Transverse colon (tissue), 4 donors: ENCODE data around the gene TMTC1. TPM values are rescaled to one million over a fixed set of nuclear protein-coding genes. Genes with fewer than 3 reads are reported as not detected.

Source experiments
- DNase-seq: peaks from one replicate; pipeline ENCODE4 v3.0.0-alpha.2; 2019
- H3K27ac ChIP-seq, 4 donors: fragments of 200-600 bp; sonication (generic); 2 replicates each; pipeline ENCODE4 v1.5.1; 2016 to 2018; ENCODE audit warnings: inconsistent platforms in 4 of 4
- H3K27me3 ChIP-seq: fragments of 200-600 bp; sonication (generic); 2 replicates; pipeline ENCODE4 v1.5.1; 2017; ENCODE audit warnings: inconsistent platforms
- H3K36me3 ChIP-seq, 4 donors: fragments of 200-600 bp; sonication (generic); 2 replicates each; pipeline ENCODE4 v1.5.1; 2017 to 2019; ENCODE audit warnings: inconsistent platforms in 4 of 4
- H3K4me1 ChIP-seq, 4 donors: fragments of 200-600 bp; sonication (generic); 2 replicates each; pipeline ENCODE4 v1.5.1; 2017 to 2020; ENCODE audit warnings: inconsistent platforms in 4 of 4
- H3K4me3 ChIP-seq, 4 donors: fragments of 200-600 bp; sonication (generic); 1 replicate in 1 of 4; 2 replicates in 3 of 4; pipeline versions ENCODE4 v1.5.1 to v1.6.1; 2017 to 2019; ENCODE audit warnings: inconsistent platforms in 4 of 4
- H3K9me3 ChIP-seq, 2 donors: fragments of 200-600 bp; sonication (generic); 2 replicates each; pipeline ENCODE4 v1.5.1; 2017 to 2019; ENCODE audit warnings: inconsistent platforms in 2 of 2
- CTCF ChIP-seq, 5 experiments: fragments of 200-600 bp in 3 of 5; fragments of 450-650 bp in 2 of 5; sonication (generic) in 3 of 5; IDR thresholded peaks; 1 replicate in 2 of 5; 2 replicates in 3 of 5; pipeline ENCODE4 v1.5.1; 2016 to 2017; ENCODE audit warnings: antibody characterized with exemption in 5 of 5, inconsistent platforms in 3 of 5, mild to moderate bottlenecking in 2 of 5, moderate library complexity in 1 of 5
- EP300 ChIP-seq: sonication (generic); formaldehyde crosslinking; IDR thresholded peaks from one replicate; pipeline ENCODE4 v1.6.1; 2017; ENCODE audit warnings: antibody characterized with exemption, low read depth
- POLR2A ChIP-seq: fragments of 450-650 bp; IDR thresholded peaks from one replicate; pipeline ENCODE4 v1.6.1; 2016; ENCODE audit warnings: antibody characterized with exemption, mild to moderate bottlenecking, moderate library complexity
- POLR2AphosphoS5 ChIP-seq, 3 donors: sonication (generic); formaldehyde crosslinking; IDR thresholded peaks; one replicate each; pipeline ENCODE4 v1.6.1; 2016; ENCODE audit warnings: antibody characterized with exemption in 3 of 3
- WGBS, 2 donors: methylation state at CpG; one replicate each; pipeline ENCODE4 v1.1.5; 2018; ENCODE audit warnings: low coverage in 1 of 2; 5-methylcytosine and 5-hydroxymethylcytosine counted together
- in situ Hi-C, 4 donors: fragments of 200-750 bp; cut with MboI; loops; one replicate each; pipeline versions ENCODE4 v1.15.0 to v1.15.1; 2017; ENCODE audit warnings: low sequenced_read_pairs in 3 of 4, low pct_ligation_motif_present in 1 of 4, low pct_unique_long_range_greater_than_20kb in 1 of 4
- intact Hi-C: fragments of 100-400 bp; cut with DNase I; formaldehyde crosslinking; loops from one replicate; pipeline ENCODE4 v1.15.1; 2023; ENCODE audit warnings: low total_unique reads
- total RNA-seq, 4 donors: library from RNA; depleted of rRNA; stranded (reverse); fragments of >200 nt; gene quantifications; one replicate each; pipeline ENCODE4 v1.1.0, GENCODE V29; 2016

TMTC1 gene
- total RNA-seq, 4 donors from 2014 or later: 10.2 to 26.9 (median 16.9) TPM

DNA sequence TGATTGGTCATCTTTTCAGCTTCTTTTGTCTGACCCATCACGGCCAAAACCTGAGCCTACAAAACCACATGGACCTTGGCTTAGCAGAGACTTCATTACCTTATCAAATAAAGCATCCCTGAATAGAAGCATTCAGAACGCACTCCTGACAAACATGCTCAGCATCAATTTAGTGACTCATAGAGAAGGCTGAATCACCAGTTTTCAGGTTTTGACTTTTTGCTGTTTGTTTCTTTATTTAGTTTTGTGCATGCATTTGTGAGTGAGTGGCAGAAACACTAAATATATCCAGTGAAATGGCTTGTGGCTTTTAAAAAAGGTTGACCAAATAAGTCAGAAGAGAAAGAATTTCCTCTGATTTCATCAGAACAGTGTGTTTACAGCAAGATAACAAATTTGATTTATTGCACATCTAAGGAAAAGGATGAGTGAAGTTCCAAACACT, 267.3 kb downstream of the TMTC1 start:
- WGBS, 2 donors: 67 to 82% methylated on average over 2 of the region's 2 CpGs
- in situ Hi-C loops: no loop called here
- TF ChIP-seq EP300: no peak
- TF ChIP-seq POLR2AphosphoS5 (IDR thresholded peaks at IDR 0.05): no peak
- no peak for TF ChIP-seq POLR2A
- TF ChIP-seq CTCF (IDR thresholded peaks at IDR 0.05): no peak

GRCh38 chr12:29510591-29511185, 273.1 kb downstream of the TMTC1 start:
- DNase-seq: no peak
- TF ChIP-seq POLR2AphosphoS5 (IDR thresholded peaks at IDR 0.05) (no peak), POLR2A (no peak), EP300 (no peak), CTCF (IDR thresholded peaks at IDR 0.05) (no peak)
- no peaks in the 10 kb centered on the region for H3K36me3 ChIP-seq
- H3K27ac ChIP-seq: no peak overlapping the region
- H3K4me3 ChIP-seq: no peak overlapping the region
- no peaks in the 10 kb centered on the region for H3K9me3 ChIP-seq
- in situ Hi-C loops: no loop called here
- WGBS, 2 donors: 74% methylated on average over 5 to 6 of the region's 6 CpGs
- intact Hi-C loops: no loop called here
- H3K4me1 ChIP-seq: no peaks in the 10 kb centered on the region
- no peaks in the 10 kb centered on the region for H3K27me3 ChIP-seq

More for the DNA sequence above, 267.3 kb downstream of the TMTC1 start:
- no peak for DNase-seq
- no peak overlapping the region for H3K4me3 ChIP-seq
- H3K9me3 ChIP-seq: no peaks in the 10 kb centered on the region
- intact Hi-C loops: no loop called here
- no peak overlapping the region for H3K27ac ChIP-seq
- no peaks in the 10 kb centered on the region for H3K27me3 ChIP-seq
- peaks cover 0 to 4% (median 0%) of the 10 kb centered on the region in 4 donors for H3K36me3 ChIP-seq
- no peaks in the 10 kb centered on the region for H3K4me1 ChIP-seq

GRCh38 chr12:29509503-29509902, 274.2 kb downstream of the TMTC1 start:
- Histone ChIP-seq H3K4me3 (no peak overlapping the region), H3K27me3 (no peaks in the 10 kb centered on the region), H3K27ac (no peak overlapping the region), H3K36me3 (no peaks in the 10 kb centered on the region), H3K9me3 (no peaks in the 10 kb centered on the region), H3K4me1 (no peaks in the 10 kb centered on the region)
- intact Hi-C loops: no loop called here
- WGBS, 2 donors: 100% methylated on average over 1 of the region's 1 CpG
- TF ChIP-seq POLR2A: no peak
- no peak for TF ChIP-seq EP300
- no peak for TF ChIP-seq POLR2AphosphoS5 (IDR thresholded peaks at IDR 0.05)
- TF ChIP-seq CTCF (IDR thresholded peaks at IDR 0.05): no peak
- in situ Hi-C loops: no loop called here
- DNase-seq: no peak

DNA sequence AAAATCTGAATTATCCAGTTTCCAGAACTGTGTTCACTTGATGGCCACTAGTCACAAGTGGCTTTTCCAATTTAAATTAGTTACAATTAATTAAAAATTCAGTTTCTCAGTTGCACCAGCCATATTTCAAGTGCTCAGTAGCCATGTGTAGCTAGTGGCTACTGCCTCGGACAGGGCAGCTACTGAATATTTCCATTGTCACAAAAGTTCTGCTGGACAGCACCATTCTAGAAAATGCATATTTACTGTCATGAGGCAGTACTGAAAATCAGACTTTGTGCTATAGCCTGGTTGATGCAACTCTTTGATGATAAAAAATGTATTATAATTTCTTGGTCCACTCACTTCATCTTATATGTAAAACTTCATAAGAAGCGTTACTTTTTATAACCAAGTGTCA, 274.8 kb downstream of the TMTC1 start:
- in situ Hi-C loops: no loop called here

DNA sequence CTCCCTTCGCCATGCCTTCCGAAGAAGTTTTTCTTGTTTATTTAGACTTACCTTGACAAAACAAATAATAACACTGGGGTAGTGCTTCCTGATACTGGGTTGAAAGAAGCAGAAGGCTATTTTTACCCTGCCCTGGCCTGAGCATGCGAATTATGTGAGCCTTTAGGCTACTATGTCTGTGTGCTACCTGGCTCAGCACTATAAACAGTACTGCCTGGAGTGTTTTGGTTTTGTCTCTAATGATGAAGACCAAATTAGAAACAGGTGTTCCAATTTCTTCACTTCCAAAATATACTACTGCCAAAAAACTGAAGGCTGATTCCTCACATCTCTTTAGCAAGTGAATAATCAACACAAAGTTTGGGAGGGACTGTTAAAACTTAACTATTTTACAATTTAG, 278.6 kb downstream of the TMTC1 start:
- Histone ChIP-seq H3K9me3 (no peaks in the 10 kb centered on the region), H3K27ac (no peak overlapping the region), H3K4me1 (no peaks in the 10 kb centered on the region), H3K36me3 (no peaks in the 10 kb centered on the region), H3K4me3 (no peak overlapping the region), H3K27me3 (no peaks in the 10 kb centered on the region)
- WGBS, 2 donors: 84 to 87% methylated on average over 3 of the region's 3 CpGs
- in situ Hi-C loops (no loop called here), intact Hi-C loops (no loop called here)
- TF ChIP-seq EP300 (no peak), POLR2AphosphoS5 (IDR thresholded peaks at IDR 0.05) (no peak), CTCF (IDR thresholded peaks at IDR 0.05) (no peak)
- no peak for DNase-seq

More for the DNA sequence above, 274.8 kb downstream of the TMTC1 start:
- Histone ChIP-seq H3K27ac (no peak overlapping the region), H3K9me3 (no peaks in the 10 kb centered on the region), H3K4me1 (no peaks in the 10 kb centered on the region), H3K36me3 (no peaks in the 10 kb centered on the region), H3K4me3 (no peak overlapping the region), H3K27me3 (no peaks in the 10 kb centered on the region)
- DNase-seq: no peak
- TF ChIP-seq POLR2AphosphoS5 (IDR thresholded peaks at IDR 0.05): no peak
- intact Hi-C loops: no loop called here
- WGBS, 2 donors: 82 to 83% methylated on average over 2 of the region's 2 CpGs
